Measurements from ENCODE around the gene USH1C.

USH1C gene

GRCh38 chr11:17508791-17509190 is 35.4 kb downstream of the USH1C start:
- DNase-seq (ENCODE audit: low spot score) (no peak), FAIRE-seq (no peak)

GRCh38 chr11:17508306-17508705 is 35.9 kb downstream of the USH1C start:
- DNase-seq (ENCODE audit: low spot score) (peak; percentile 3), FAIRE-seq (no peak)

GRCh38 chr11:17507773-17508172 is 36.4 kb downstream of the USH1C start:
- no peak for FAIRE-seq
- no peak for DNase-seq (ENCODE audit: low spot score)

GRCh38 chr11:17506942-17507341 is 37.3 kb downstream of the USH1C start:
- FAIRE-seq (no peak), DNase-seq (ENCODE audit: low spot score) (no peak)

GRCh38 chr11:17506314-17506713 is 37.9 kb downstream of the USH1C start:
- no peak for FAIRE-seq
- no peak for DNase-seq (ENCODE audit: low spot score)

- no peak for FAIRE-seq
- no peak for DNase-seq (ENCODE audit: low spot score)
These were observed 39.1 kb downstream of the USH1C start for GRCh38 chr11:17505146-17505545.

GRCh38 chr11:17504330-17505107 is 39.7 kb downstream of the USH1C start:
- DNase-seq (ENCODE audit: low spot score) (no peak), FAIRE-seq (no peak)

- no peak for FAIRE-seq
- no peak for DNase-seq (ENCODE audit: low spot score)
These were observed 41.6 kb downstream of the USH1C start for GRCh38 chr11:17502630-17503029.

GRCh38 chr11:17500673-17501072 is 43.5 kb downstream of the USH1C start:
- DNase-seq (ENCODE audit: low spot score) (no peak), FAIRE-seq (no peak)

- no peak for DNase-seq (ENCODE audit: low spot score)
- no peak for FAIRE-seq
These were observed 45.7 kb downstream of the USH1C start for GRCh38 chr11:17498475-17498874.

GRCh38 chr11:17498058-17498457 is 46.2 kb downstream of the USH1C start:
- DNase-seq (ENCODE audit: low spot score) (no peak), FAIRE-seq (no peak)

GRCh38 chr11:17496406-17496805 is 47.8 kb downstream of the USH1C start:
- FAIRE-seq, result no peak

GRCh38 chr11:17494019-17494418 is 50.2 kb downstream of the USH1C start:
- FAIRE-seq, result no peak
- DNase-seq (ENCODE audit: low spot score), result no peak

More at GRCh38 chr11:17496406-17496805, 47.8 kb downstream of the USH1C start:
- DNase-seq (ENCODE audit: low spot score), result no peak

- DNase-seq (ENCODE audit: low spot score), result no peak
- no peak for FAIRE-seq
These were observed 53.3 kb downstream of the USH1C start for GRCh38 chr11:17490938-17491337.

GRCh38 chr11:17490232-17490631 is 54.0 kb downstream of the USH1C start:
- DNase-seq (ENCODE audit: low spot score) (no peak), FAIRE-seq (no peak)

- FAIRE-seq, result no peak
- no peak for DNase-seq (ENCODE audit: low spot score)
These were observed 54.5 kb downstream of the USH1C start for GRCh38 chr11:17489751-17490150.

GRCh38 chr11:17488563-17488962 is 55.7 kb downstream of the USH1C start:
- DNase-seq (ENCODE audit: low spot score), result no peak
- no peak for FAIRE-seq

GRCh38 chr11:17486646-17487045 is 57.6 kb downstream of the USH1C start:
- no peak for DNase-seq (ENCODE audit: low spot score)
- FAIRE-seq, result no peak

- FAIRE-seq (no peak), DNase-seq (ENCODE audit: low spot score) (no peak)
These were observed 60.7 kb downstream of the USH1C start for GRCh38 chr11:17483505-17483904.

GRCh38 chr11:17481905-17482304 is 62.3 kb downstream of the USH1C start:
- FAIRE-seq, result no peak
- no peak for DNase-seq (ENCODE audit: low spot score)

GRCh38 chr11:17479284-17480214 is 64.7 kb downstream of the USH1C start:
- DNase-seq (ENCODE audit: low spot score) (no peak), FAIRE-seq (no peak)

- no peak for FAIRE-seq
- DNase-seq (ENCODE audit: low spot score), result no peak
These were observed 66.1 kb downstream of the USH1C start for GRCh38 chr11:17478070-17478469.
